Sigmoid colon (tissue), 4 donors: ENCODE data around the gene MBOAT7.

Experiments used
- CTCF ChIP-seq, 4 experiments: fragments of 450-650 bp in 3 of 4; fragments of 200-600 bp in 1 of 4; IDR thresholded peaks; one replicate each; pipeline ENCODE4 v1.5.1; 2016 to 2019; ENCODE audit warnings: antibody characterized with exemption in 4 of 4, mild to moderate bottlenecking in 3 of 4, moderate library complexity in 2 of 4
- POLR2A ChIP-seq, 2 donors: fragments of 450-650 bp; IDR thresholded peaks; one replicate each; pipeline ENCODE4 v1.6.1; 2016; ENCODE audit warnings: antibody characterized with exemption in 2 of 2, mild to moderate bottlenecking in 2 of 2, moderate library complexity in 2 of 2
- POLR2AphosphoS5 ChIP-seq, 4 donors: sonication (generic); formaldehyde crosslinking; IDR thresholded peaks; one replicate each; pipeline ENCODE4 v1.6.1; 2017; ENCODE audit warnings: antibody characterized with exemption in 4 of 4

- TF ChIP-seq CTCF (IDR thresholded peaks at IDR 0.05): no peak
- TF ChIP-seq POLR2A (IDR thresholded peaks at IDR 0.05): no peak
- no peak for TF ChIP-seq POLR2AphosphoS5 (IDR thresholded peaks at IDR 0.05)
These were observed 18.2 kb upstream of the MBOAT7 start for GRCh38 chr19:54207676-54207982.
